NCI-H187 treated with DMSO at 0.1 percent for 48 hours (cell line): ENCODE measurements around the gene SND1.

Experiments
- DNase-seq: peaks from one replicate; lab custom pipeline; 2025; lab: John Stamatoyannopoulos, UW

SND1 gene

DNA sequence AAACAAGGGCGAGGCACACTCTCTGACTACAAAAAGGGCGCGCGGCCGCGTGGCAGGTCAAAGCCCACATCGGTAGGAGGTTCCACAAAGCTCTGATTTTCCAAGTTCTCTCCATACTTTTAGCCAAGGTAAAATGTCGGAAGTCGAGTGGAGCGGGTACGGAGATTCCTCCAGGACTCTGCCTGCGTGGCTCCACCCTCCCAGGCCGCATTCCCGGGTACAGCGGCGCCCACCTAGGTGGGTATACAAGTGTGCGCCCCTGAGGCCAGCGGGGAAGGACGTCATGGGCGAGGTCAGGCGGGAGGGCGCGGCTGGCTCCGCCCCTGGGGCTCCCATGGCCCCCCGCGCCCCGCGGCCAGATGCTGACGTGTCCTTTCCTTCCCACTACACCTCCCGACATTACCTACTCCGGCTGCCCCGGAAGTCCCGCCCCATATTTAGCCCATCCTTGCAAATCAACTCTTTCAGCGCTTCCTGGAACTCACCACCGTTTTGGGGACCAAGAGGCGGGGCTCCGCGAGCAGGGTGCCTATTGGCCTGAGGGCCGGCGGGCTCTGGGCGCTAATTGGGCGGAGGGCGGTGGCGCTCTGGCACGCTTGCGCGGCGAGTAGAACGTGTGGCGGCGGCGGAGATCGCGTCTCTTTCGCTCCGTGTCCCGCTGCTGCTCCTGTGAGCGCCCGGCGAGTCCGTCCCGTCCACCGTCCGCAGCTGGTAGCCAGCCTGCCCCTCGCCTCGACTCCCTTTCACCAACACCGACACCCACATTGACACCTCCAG is at the start of gene SND1:
Gene SND1, plus strand, starts transcription at position 639 of the 777 bp plus-strand sequence. CDS start 180 bp downstream, outside the sequence.
- peak; percentile 99 for DNase-seq

DNA sequence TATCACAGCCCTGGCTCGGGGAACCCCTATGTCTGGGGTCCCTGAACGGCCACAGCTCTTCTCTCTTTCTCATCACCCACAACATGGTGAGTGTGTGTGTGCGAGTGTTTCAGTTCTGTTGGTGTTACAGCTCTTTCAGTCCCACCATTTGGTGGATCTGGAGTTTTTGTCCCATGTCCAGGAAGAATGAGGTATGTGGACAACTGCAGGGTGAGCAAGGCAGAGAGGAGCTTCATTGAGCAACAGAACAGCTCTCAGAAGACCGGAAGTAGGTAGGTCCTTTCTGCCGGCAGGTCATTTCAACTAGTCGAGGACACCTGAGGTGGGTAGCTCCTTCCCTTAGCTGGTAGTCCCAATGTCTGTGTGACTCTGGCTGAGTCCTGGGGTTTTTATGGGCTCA is 43.5 kb upstream of the SND1 start:
- DNase-seq = no peak

DNA sequence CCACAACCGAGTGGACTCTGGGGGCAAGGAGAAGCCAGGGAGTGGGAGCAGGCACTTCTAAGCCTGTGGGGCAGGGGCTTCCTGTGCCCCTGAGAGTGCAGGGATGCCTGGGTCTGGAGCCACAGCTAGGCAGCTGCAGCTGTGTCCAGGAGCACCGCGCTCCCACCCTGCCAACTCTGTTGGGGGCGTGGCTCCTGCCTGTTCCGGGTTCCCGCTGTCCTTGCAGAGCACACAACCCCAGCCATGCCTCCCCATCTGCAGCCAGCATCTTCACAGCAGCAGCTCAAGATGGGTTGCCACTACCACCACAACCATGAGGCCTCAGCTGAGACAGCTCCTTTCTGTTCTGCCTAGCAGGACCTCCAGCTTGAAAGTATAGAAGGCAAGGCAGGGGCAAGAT is 42.7 kb upstream of the SND1 start:
- no peak for DNase-seq

DNA sequence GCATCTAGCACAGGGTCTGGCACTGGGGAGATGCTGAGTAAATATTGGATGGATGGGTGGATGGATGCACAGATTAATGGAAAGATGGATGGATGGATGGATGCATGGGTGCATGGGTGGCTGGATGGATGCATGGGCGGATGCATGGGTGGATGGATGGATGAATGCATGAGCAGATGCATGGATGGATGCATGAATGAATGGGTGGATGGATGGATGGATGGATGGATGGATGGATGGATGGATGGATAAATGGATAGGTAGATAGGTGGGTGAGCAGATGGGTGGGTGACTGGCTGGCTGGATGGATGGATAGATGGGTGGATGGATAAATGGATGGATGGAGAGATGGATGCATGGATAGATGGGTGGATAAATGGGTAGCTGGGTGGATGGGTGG is 39.7 kb upstream of the SND1 start:
- DNase-seq = no peak

DNA sequence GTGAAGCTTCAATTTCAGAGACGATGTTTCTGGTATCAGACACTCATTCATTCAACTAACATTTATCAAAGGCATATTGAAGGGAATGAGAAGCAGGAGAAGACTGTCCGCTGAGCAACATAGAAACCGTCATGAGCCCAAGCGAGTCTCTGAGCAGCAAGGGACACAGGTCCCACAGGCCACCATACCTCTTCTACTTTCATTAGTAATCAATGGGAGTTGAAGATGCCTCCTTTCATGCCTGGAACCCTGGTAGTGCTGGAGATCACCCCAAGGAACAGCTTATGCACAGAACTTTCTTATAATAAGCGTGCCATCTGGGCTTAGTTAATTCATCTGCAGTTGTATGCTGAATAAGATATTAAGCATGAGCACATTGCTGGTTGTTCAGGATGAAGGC is 35.3 kb upstream of the SND1 start:
- DNase-seq = no peak

DNA sequence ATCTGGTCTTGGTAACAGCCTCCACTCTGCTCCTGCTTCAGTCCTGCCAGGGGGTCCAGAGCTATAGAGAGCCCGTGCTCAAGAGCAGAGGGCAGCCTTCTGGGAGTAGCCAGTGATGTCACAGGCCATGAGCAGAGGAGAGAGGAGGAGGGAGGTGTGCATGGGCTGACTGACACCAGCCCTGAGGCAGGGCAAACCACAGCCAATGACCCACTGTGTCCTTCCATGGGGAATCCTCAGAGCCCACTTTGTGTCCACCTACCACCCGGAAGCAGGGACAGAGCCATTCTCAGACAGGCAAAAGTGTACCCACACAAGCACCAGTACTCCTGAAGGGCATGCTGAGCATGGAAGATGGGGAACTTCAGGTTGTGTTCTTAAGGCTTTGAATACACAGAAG is 34.0 kb upstream of the SND1 start, which contains the start of gene PAX4:
Gene PAX4, minus strand, starts transcription at position 101 of the 400 bp plus-strand sequence. CDS start 2,214 bp downstream, outside the sequence.
- DNase-seq = no peak

DNA sequence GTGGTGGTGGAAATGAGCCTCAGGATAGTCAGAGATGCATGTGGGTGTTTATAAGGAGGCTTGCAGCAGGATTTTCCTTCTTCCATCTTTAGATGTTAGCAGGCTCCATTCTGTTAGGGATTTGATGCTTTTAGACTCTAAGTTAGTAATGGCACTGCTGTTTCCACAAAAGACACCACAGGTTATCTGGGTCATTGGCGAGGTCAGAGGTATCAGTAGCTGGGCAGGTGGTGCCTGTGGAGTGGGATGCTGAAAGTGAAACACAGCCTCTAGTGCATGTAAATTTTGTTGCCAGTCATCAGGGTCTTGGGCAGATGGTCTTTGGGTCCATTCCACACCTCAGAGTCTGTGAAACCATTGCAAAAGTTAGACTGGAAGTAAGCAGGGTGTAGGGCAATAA is 33.2 kb upstream of the SND1 start:
- no peak for DNase-seq

DNA sequence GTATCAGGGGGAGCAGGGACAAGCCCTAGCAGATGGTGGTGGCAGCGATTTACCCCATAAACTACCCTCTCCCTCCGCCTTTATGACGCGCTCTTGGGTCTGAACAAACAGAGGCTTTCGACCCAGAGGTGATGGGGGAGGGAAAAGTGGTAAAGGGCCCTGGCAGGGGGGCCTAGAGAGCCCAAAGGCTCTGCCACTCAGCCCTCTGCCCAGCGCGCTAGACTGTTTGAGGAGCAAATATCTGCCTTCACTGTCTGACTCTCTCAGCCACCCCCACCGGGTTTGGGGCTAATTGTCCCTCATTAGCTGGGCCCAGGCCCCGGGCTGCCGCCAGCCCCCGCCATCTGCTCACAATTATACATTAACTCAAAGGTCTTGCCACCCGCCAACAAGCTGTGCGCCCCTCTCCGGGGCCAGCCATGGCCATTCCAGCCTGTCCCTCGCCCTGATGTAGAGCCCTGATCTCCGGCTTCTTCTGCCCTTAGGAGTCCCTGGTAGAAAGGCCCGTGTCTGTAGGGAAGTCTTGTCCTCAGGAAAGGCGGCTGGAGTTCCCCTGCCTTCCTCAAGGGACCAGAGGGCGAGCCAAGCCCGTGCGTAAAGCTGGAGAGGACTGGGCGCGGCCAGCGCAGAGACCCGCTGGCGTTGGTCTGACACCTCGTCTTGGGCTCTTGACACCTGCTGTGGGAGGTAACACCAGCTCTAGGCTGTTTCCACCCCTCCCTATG is 32.2 kb upstream of the SND1 start:
- DNase-seq = no peak

DNA sequence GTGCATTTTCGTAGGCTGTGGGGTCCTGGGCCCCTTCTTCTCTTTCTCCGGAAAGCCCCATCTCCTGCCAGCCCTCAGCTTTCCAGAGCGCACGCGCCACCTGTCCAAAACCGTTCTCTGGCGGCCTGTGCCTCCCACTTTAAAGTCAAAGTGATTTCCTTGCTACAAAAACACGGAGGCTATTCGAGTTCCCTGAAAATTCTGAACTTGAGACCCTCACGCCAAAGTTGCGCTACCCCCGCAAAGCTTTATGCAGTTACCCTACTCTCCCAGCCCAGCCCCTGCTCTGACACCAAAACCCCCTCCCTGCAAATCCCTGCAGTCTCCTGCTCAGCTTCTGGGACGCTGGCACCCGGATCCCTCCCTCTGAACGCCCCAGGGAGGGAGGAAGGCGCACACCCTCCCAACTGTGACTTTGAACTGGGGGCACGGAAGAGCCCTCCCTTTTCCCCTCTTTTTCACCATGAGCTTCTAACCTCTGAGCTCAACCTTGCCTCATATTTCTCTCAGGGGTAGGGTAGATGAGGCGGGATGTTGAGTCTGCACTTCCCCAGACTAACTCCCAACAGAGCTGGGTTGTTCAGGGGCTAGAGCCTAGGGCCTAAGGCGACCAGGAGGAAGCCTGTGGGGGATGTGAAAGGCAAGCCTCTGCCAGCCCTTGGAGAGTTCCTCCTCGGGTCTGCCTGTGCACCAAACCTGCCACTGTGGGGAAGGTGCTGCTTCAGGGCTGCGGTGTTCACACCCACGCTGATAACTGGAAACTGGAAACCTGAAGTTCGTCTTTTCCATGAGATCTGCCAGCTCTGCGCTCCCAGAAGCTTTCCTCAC is 31.4 kb upstream of the SND1 start:
- DNase-seq = no peak

DNA sequence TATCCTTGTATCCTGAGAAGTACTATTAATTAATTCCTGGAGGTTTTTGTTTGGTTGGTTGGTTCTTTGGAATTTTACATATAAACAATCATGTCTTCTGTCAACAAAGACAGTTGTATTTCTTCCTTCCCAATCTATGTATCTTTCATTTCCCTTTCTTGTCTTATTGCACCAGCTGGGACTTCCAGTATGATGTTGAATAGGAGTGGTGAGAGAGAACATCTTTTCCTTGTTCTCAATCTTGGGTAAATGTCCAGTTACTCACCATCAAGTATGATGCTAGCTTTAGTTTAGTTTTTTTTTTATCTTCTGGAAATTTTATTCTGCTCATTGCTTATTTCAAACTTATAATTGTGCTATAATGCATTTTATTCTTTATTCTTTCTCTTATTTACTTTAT is 26.7 kb upstream of the SND1 start:
- no peak for DNase-seq

DNA sequence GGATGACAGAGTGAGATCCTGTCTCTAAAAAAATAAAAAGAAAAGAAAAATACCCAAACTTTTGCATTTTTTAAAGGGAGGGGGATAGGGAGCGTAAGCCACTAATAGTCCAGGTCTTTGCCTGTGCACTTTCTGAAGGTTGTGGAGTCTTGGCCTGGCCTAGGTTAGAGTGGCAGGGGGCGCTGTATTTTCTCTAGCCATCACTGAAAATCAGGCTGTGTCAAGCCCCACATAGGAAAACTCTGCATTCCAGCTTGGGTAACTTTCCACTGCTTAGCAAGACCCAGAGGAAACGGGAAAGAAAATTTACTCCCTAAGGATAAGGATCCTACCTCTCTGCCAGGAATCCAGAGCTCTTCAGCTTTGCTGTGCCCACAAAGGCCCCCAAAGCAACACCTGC is 23.5 kb upstream of the SND1 start:
- no peak for DNase-seq

DNA sequence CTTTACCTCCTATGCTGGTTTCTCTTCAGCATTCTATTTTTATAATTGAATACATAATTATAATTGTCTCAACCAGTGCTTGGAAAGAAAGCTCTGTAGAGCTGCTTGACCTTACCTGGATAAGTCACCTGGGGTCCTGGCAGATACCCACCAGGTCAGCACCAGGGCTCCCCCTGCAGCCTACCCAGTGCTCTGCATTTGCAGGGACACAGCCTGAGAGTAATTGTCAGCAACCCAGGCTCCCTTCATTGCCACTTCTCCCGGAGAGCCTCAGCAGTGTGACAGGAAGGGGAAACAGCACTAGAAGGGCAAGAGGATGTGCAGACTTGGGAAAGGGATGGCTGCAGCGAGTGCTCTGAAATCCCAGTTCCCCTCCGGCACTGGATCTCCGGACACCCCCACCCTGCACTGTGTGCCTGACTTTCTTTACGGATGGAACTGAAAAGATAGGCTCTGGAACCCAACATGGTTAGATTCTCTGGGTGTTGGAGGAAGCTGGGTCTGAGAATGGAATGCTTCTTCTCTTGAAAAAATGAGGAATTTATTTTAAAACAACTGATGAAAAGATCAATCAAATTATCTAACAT is 22.6 kb upstream of the SND1 start:
- DNase-seq = no peak

DNA sequence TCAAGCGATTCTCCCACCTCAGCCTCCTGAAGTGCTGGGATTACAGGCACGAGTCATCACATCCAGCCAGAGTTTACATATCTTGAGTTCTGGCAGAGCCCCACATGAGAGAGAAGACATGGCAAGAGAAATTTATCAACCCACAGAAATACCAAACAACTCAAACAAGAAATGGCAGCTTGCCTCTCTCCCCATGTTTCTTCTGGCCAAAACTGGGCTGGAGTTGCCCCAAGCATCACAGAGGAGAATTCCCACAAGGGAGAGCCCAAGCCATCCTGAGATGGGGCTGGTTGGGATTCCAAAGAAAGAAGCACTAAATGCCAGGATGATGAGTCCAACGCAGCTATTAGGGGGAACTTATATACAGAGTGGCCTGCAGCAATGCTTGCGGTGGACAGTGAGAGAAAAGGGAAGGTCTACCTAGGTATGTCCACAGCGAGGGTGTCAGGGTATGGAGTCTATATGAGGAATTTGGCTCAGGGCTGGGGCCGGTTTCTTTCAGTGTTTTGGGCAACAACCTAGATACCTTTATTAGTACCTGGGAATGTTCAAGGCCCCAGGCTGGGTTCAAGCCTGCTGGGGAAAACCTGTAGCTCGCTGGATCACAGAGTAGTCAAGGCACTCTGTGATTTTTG is 19.6 kb upstream of the SND1 start:
- DNase-seq = no peak

DNA sequence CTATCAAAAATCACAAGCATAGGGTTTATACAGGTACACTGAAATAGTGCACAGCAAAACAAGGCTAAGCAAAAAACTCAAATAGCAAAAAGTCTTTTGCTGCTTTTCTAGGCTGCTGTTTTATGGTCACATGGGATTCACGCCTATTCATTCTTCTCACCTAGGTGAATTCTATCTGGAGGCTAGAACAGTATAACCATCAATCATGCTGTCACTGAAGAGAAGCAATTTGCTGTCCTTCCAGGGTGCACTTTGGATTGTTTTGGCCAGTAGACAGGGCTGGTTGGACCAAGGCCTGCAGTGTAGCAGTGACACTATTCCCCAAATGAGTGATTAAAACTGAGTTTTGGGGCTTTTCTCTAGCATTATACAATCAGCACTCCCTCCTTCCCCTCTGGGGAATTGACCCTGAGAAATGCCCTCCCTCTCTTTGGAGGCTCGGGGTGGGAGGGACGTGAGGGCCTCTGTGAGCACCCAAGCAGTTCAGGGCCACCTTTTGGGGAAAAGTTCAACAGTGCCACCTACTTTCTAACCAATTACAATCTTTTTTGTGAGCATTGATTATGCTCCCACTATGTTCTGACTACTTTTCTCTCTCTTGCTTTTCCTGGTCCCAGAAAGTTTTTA is 16.2 kb upstream of the SND1 start:
- no peak for DNase-seq

DNA sequence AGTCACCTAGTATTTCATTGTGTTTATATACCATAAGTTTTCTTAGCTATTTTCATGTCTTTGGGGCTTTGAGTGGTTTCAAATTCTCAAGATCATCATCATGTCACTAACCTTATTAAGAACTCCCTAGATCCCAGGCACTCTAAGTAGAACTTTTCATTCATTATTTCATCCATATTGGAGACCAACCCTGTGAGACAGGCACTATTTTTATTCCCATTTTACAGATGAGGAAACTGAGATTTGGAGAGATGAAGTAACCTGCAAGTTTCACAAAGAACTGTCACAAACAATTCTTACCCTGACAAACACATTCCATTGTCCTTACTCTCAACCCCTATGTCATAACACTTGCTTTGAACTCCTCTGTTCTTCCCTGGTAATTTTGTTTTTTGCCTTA is 13.8 kb upstream of the SND1 start:
- DNase-seq = no peak

DNA sequence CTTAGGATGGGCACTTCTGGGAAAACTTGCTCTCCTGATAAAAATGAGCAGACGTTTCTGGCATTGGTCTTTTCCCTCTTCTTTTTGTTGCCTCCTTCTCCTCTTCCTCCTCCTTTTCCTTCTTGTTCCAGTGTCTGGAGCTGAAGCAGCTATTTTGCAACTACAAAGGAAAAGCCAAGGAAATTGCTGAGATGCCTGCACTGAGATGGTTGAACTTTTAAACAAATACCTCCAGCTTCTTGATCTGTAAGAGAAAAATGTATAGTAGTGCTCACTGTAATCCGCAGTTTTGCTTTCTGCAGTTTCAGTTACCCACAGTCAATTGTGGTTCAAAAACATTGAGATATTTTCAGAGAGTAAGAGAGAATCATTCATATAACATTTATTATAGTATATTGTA is 7.5 kb upstream of the SND1 start:
- DNase-seq = no peak

DNA sequence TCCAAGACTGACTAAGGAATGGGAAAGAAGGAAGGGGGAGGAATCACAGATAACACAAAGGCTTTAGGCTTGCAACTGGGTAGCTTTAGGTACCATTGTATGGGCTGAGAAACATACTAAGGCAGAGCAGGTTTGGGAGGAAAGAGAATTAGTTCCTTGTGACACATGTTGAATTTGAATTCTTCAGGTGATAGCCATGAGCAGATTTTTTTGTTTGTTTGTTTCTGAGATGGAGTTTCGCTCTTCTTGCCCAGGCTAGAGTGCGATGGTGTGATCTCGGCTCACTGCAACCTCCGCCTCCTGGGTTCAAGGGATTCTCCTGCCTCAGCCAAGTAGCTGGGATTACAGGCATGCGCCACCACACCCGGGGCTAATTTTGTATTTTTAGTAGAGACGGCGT is 4.4 kb upstream of the SND1 start:
- DNase-seq = no peak

DNA sequence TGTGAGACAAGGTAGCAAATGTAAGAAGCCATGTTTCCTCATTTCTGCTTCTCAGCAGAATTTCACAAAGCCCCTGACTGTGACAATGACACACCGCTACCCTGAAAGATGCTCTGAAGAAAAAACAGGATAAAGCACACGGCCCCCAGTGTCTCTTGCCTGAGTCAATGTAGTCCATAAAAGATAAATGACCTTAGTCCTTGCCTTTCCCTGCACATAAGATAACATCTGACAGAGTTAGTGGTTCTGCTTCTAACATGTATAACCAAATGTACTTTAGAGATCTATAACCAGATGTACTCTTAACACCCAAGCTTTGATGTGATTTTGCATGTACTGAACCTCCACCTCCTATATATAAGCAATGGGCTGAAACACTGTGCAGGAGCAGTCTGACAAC is 3.0 kb upstream of the SND1 start:
- DNase-seq = no peak

DNA sequence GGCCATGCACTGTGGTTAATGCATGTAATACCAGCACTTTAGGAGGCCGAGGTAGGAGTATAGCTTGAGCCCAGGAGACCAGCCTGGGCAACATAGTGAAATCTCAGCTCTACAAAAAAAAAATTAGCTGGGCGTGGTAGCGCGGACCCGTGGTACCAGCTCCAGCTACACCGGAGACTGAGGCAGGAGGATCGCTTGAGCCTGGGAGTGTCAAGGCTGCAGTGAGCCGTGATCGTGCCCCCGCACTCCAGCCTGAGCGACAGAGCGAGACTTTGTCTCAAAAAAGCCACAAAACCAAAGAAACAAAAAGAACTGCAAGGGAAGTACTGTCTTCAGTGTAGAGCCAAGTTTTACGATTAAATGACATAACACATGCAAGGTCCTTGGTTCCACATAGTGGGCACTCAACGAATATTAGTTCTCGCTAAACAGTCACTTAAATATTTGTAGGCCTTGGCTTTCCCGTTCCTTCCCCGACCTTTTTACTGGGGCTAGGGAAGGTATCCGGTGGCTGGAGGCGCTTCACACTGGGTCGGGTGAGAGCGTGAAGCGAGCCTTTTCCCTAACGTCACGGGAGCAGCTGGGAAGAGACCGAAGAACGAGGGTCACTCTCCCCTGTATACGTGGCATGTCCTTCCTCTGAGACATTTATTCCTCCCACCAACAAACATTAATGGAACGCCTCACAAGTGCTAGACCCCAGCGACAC is 993 bp upstream of the SND1 start:
- no peak for DNase-seq

DNA sequence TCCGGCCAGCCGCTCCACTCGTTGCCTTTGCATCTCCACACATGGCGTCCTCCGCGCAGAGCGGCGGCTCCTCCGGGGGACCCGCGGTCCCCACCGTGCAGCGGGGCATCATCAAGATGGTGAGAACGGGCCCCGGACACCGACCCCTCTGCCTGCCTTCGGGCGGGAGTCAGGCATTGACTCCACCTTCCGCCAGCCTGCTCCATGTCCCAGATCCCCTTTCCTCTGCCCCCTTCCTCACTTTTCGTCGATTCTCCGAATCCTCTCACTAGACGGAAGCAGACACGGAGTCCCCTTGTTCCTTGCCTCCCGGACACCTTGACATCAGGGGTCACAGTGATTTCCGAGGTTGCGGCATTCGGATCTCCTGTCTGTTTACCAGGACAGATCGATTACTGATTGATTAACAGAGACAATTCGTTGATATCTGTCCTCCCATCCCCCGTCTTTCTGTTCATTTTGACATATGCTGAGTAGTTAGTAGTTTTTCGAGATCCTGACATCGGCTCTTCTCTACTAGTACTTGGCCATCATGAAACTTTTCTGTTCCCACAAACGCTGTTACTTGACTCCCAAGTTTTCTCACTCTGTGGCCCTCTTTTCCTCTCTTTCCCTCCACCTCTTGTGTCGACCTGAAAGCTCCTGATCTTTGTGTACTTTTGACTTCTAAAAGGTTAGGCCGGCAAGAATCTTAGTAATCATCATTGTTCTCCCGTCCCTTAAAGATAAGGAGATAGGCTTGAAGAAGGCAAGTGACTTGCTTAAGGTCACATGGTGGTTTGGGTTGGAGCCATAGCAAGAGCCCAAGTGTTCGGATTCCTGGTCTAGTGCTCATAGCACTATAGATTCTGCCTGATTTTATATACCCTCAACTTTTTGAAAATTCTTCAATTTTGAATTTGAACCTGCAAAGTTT is 597 bp downstream of the SND1 start:
- no peak for DNase-seq
